HCT116 (cell line): Measurements from ENCODE around the gene SFXN3.

Source experiments
- CEBPB ChIP-seq: IDR thresholded peaks from 2 replicates; pipeline ENCODE4 v1.6.1; 2012; ENCODE audit warnings: low read depth
- CTCF ChIP-seq, 3 experiments: fragments of 200-600 bp in 1 of 3; sonication (generic) in 1 of 3; IDR thresholded peaks in 2 of 3; conservative IDR thresholded peaks in 1 of 3; 2 replicates each; pipeline ENCODE4 v1.5.1; 2012 to 2017; ENCODE audit warnings: low read depth in 2 of 3, low read length in 2 of 3, antibody characterized with exemption in 1 of 3, borderline replicate concordance in 1 of 3, control low read depth in 1 of 3, mild to moderate bottlenecking in 1 of 3, mixed read lengths in 1 of 3, mixed run types in 1 of 3, moderate library complexity in 1 of 3; ENCODE audit not compliant: insufficient read depth in 1 of 3
- EGR1 ChIP-seq: IDR thresholded peaks from 2 replicates; pipeline ENCODE4 v1.6.1; 2012; ENCODE audit warnings: low read depth
- EZH2 ChIP-seq: fragments of 200-600 bp; sonication (generic); IDR thresholded peaks from 2 replicates; pipeline ENCODE4 v1.6.1; 2017; ENCODE audit warnings: antibody characterized with exemption, mixed run types
- EZH2phosphoT487 ChIP-seq: fragments of 200-600 bp; IDR thresholded peaks from 2 replicates; pipeline ENCODE4 v1.6.1; 2018; ENCODE audit warnings: antibody characterized with exemption, borderline replicate concordance
- JUND ChIP-seq: IDR thresholded peaks from 2 replicates; pipeline ENCODE4 v1.6.1; 2012
- MAX ChIP-seq: IDR thresholded peaks from 2 replicates; pipeline ENCODE4 v1.6.1; 2012
- POLR2A ChIP-seq: IDR thresholded peaks from 2 replicates; pipeline ENCODE4 v1.7.0; 2011; ENCODE audit warnings: borderline replicate concordance; ENCODE audit not compliant: insufficient read depth, insufficient read length; ENCODE audit errors: extremely low read depth
- POLR2AphosphoS5 ChIP-seq: IDR thresholded peaks from 2 replicates; pipeline ENCODE4 v1.6.1; 2011; ENCODE audit warnings: mild to moderate bottlenecking, low read depth, low read length, moderate library complexity
- REST ChIP-seq: IDR thresholded peaks from 2 replicates; pipeline ENCODE4 v1.6.1; 2012; ENCODE audit warnings: low read depth
- SIN3A ChIP-seq: IDR thresholded peaks from 2 replicates; pipeline ENCODE4 v1.6.1; 2012; ENCODE audit warnings: low read depth
- SRF ChIP-seq: IDR thresholded peaks from 2 replicates; pipeline ENCODE4 v1.6.1; 2012; ENCODE audit warnings: low read depth
- TCF7L2 ChIP-seq: IDR thresholded peaks from 2 replicates; pipeline ENCODE4 v1.7.0; 2011; ENCODE audit warnings: borderline replicate concordance, inconsistent platforms; ENCODE audit not compliant: insufficient read depth, insufficient read length; ENCODE audit errors: extremely low read depth

GRCh38 chr10:100998991-100999741 lies 31.9 kb upstream of the SFXN3 start:
- TF ChIP-seq CTCF (IDR thresholded peaks at IDR 0.05 in 2 of 3, conservative IDR thresholded peaks at IDR 0.05 in 1 of 3; ENCODE audit: borderline replicate concordance in 1 of 3, insufficient read depth in 1 of 3, low read depth in 2 of 3, low read length in 2 of 3): peak in 2 of 3 experiments; percentile 93 to 96; a peak in 4 of 6 replicates
- TF ChIP-seq SRF: no peak
- no peak for TF ChIP-seq MAX
- no peak for TF ChIP-seq JUND
- TF ChIP-seq POLR2AphosphoS5: peak; percentile 87
- no peak for TF ChIP-seq TCF7L2
- TF ChIP-seq EGR1: no peak
- no peak for TF ChIP-seq POLR2A
- TF ChIP-seq SIN3A: no peak
- TF ChIP-seq EZH2phosphoT487: no peak
- TF ChIP-seq CEBPB: no peak
- TF ChIP-seq REST: no peak
- no peak for TF ChIP-seq EZH2
